Hippocampal formation (tissue), 2 donors: ENCODE data around the gene PLCH1.

Experiments
- DNase-seq, 2 donors: peaks; one replicate each; lab custom pipeline; 2025; lab: John Stamatoyannopoulos, UW

The PLCH1 gene

GRCh38 chr3:155682426-155683343, 62.2 kb downstream of the PLCH1 start:
- no peak for DNase-seq

GRCh38 chr3:155676252-155676981, 68.5 kb downstream of the PLCH1 start:
- DNase-seq = peak in 1 of 2 donors; percentile 6

- DNase-seq = no peak
These were observed 69.8 kb downstream of the PLCH1 start for GRCh38 chr3:155675094-155675493.

- no peak for DNase-seq
These were observed 71.5 kb downstream of the PLCH1 start for GRCh38 chr3:155673421-155673820.

GRCh38 chr3:155670335-155670734, 74.5 kb downstream of the PLCH1 start:
- no peak for DNase-seq

GRCh38 chr3:155667988-155668387, 76.9 kb downstream of the PLCH1 start:
- DNase-seq = no peak

- DNase-seq = peak in 1 of 2 donors; percentile 57
These were observed 79.8 kb downstream of the PLCH1 start for GRCh38 chr3:155664925-155665695.

- DNase-seq = no peak
These were observed 81.2 kb downstream of the PLCH1 start for GRCh38 chr3:155663467-155664212.

GRCh38 chr3:155661760-155662159, 83.1 kb downstream of the PLCH1 start:
- DNase-seq = no peak

GRCh38 chr3:155661042-155661441, 83.8 kb downstream of the PLCH1 start:
- no peak for DNase-seq

- no peak for DNase-seq
These were observed 86.1 kb downstream of the PLCH1 start for GRCh38 chr3:155658671-155659261.

GRCh38 chr3:155658006-155658405, 86.9 kb downstream of the PLCH1 start:
- DNase-seq = no peak

- no peak for DNase-seq
These were observed 87.7 kb downstream of the PLCH1 start for GRCh38 chr3:155657161-155657560.

- no peak for DNase-seq
These were observed 88.4 kb downstream of the PLCH1 start for GRCh38 chr3:155656466-155656865.

GRCh38 chr3:155651489-155652218, 93.2 kb downstream of the PLCH1 start:
- no peak for DNase-seq

- no peak for DNase-seq
These were observed 96.8 kb downstream of the PLCH1 start for GRCh38 chr3:155648013-155648591.

- DNase-seq = no peak
These were observed 97.7 kb downstream of the PLCH1 start for GRCh38 chr3:155647206-155647605.

- no peak for DNase-seq
These were observed 98.2 kb downstream of the PLCH1 start for GRCh38 chr3:155646669-155647068.

- no peak for DNase-seq
These were observed 98.7 kb downstream of the PLCH1 start for GRCh38 chr3:155646128-155646527.

GRCh38 chr3:155643581-155644165, 101.2 kb downstream of the PLCH1 start:
- no peak for DNase-seq
